HFFc6 (cell line): ENCODE measurements around the gene CSRP3. TPM values are rescaled to one million over a fixed set of nuclear protein-coding genes. Genes with fewer than 3 reads are reported as not detected.

ENCODE experiments used
- DNase-seq: peaks from one replicate; pipeline ENCODE4 v3.0.0-alpha.2; 2018
- H3K27ac Mint-ChIP-seq: 2 replicates; pipeline ENCODE4 v1.8.0; 2020; ENCODE audit warnings: mild to moderate bottlenecking, mixed read lengths
- H3K27me3 Mint-ChIP-seq: 2 replicates; pipeline ENCODE4 v1.8.0; 2021; ENCODE audit warnings: mild to moderate bottlenecking, moderate library complexity, mixed read lengths; ENCODE audit not compliant: insufficient read depth
- H3K36me3 Mint-ChIP-seq: 2 replicates; pipeline ENCODE4 v1.8.0; 2021; ENCODE audit warnings: low read depth, mixed read lengths
- H3K4me1 Mint-ChIP-seq: 2 replicates; pipeline ENCODE4 v1.8.0; 2020; ENCODE audit warnings: low read depth, mixed read lengths
- H3K4me3 Mint-ChIP-seq: 2 replicates; pipeline ENCODE4 v1.8.0; 2020; ENCODE audit warnings: mild to moderate bottlenecking, moderate library complexity, mixed read lengths
- H3K9me3 Mint-ChIP-seq: 2 replicates; pipeline ENCODE4 v1.8.0; 2020; ENCODE audit warnings: mild to moderate bottlenecking, mixed read lengths
- CTCF ChIP-seq: fragments of 200-600 bp; sonication (generic); IDR thresholded peaks from 2 replicates; pipeline ENCODE4 v1.5.0; 2021; ENCODE audit warnings: antibody characterized with exemption, mild to moderate bottlenecking
- total RNA-seq, 6 experiments: library from RNA; stranded (reverse); fragmentation: NEBNext Ultra II Directional; extraction: Animal tissue kit (Norgen Biotek cat#: 25700); gene quantifications; 2 replicates in 1 of 6; 3 replicates in 5 of 6; pipeline ENCODE4 v1.2.3, GENCODE V29; 2021

CSRP3 gene
- total RNA-seq, 6 experiments from 2014 or later = not detected

- Mint-ChIP-seq H3K27me3 (peaks cover 9% of the 10 kb centered on the region), H3K4me3 (peak within 1 kb of the TSS; percentile 96), H3K27ac (peak within 1 kb of the TSS; percentile 76), H3K9me3 (no peaks in the 10 kb centered on the region), H3K36me3 (peaks cover 7% of the 10 kb centered on the region), H3K4me1 (peaks cover 25% of the 10 kb centered on the region)
- peak; percentile 94 for DNase-seq
- TF ChIP-seq CTCF = no peak
These were observed 38.9 kb upstream of the CSRP3 start, which contains the start of gene E2F8 for GRCh38 chr11:19240420-19241259. E2F8 (minus strand) TSS chr11:19240945; CDS start chr11:19240121, 824 bp downstream.

- H3K27me3 Mint-ChIP-seq = peaks cover 9% of the 10 kb centered on the region
- H3K4me1 Mint-ChIP-seq = peaks cover 25% of the 10 kb centered on the region
- peaks cover 20% of the 10 kb centered on the region for H3K36me3 Mint-ChIP-seq
- H3K4me3 Mint-ChIP-seq = peak overlapping the region; percentile 50
- no peak for DNase-seq
- no peak overlapping the region for H3K27ac Mint-ChIP-seq
- TF ChIP-seq CTCF = no peak
- H3K9me3 Mint-ChIP-seq = no peaks in the 10 kb centered on the region
These were observed 37.3 kb upstream of the CSRP3 start for GRCh38 chr11:19239039-19239438.

- H3K4me3 Mint-ChIP-seq = no peak overlapping the region
- H3K27me3 Mint-ChIP-seq = peaks cover 9% of the 10 kb centered on the region
- H3K27ac Mint-ChIP-seq = no peak overlapping the region
- peaks cover 22% of the 10 kb centered on the region for H3K36me3 Mint-ChIP-seq
- DNase-seq = no peak
- no peaks in the 10 kb centered on the region for H3K9me3 Mint-ChIP-seq
- peaks cover 32% of the 10 kb centered on the region for H3K4me1 Mint-ChIP-seq
- TF ChIP-seq CTCF = no peak
These were observed 36.0 kb upstream of the CSRP3 start for GRCh38 chr11:19237813-19238212.

- no peak overlapping the region for H3K27ac Mint-ChIP-seq
- no peak for TF ChIP-seq CTCF
- H3K4me3 Mint-ChIP-seq = no peak overlapping the region
- H3K27me3 Mint-ChIP-seq = peaks cover 5% of the 10 kb centered on the region
- no peak for DNase-seq
- H3K4me1 Mint-ChIP-seq = peaks cover 35% of the 10 kb centered on the region
- H3K9me3 Mint-ChIP-seq = no peaks in the 10 kb centered on the region
- peaks cover 22% of the 10 kb centered on the region for H3K36me3 Mint-ChIP-seq
These were observed 35.6 kb upstream of the CSRP3 start for GRCh38 chr11:19237381-19237780.

- peaks cover 30% of the 10 kb centered on the region for H3K36me3 Mint-ChIP-seq
- no peaks in the 10 kb centered on the region for H3K9me3 Mint-ChIP-seq
- H3K27ac Mint-ChIP-seq = no peak overlapping the region
- no peaks in the 10 kb centered on the region; the same call in 1 of the 2 replicates for H3K27me3 Mint-ChIP-seq
- H3K4me1 Mint-ChIP-seq = peaks cover 34% of the 10 kb centered on the region
- no peak for DNase-seq
- H3K4me3 Mint-ChIP-seq = no peak overlapping the region
- no peak for TF ChIP-seq CTCF
These were observed 32.5 kb upstream of the CSRP3 start for GRCh38 chr11:19234231-19234817.
